Uterus (tissue), 4 donors: ENCODE measurements around the gene LYRM7. TPM values are rescaled to one million over a fixed set of nuclear protein-coding genes. Genes with fewer than 3 reads are reported as not detected.

Experiments
- DNase-seq, 2 donors: peaks; one replicate each; pipeline ENCODE4 v3.0.0-alpha.2; 2019 to 2020
- H3K27ac ChIP-seq, 2 donors: fragments of 200-600 bp; sonication (generic); 1 replicate in 1 of 2; 2 replicates in 1 of 2; pipeline ENCODE4 v1.5.1; 2016 to 2018
- H3K27me3 ChIP-seq, 2 donors: fragments of 200-600 bp; sonication (generic); one replicate each; pipeline ENCODE4 v1.5.1; 2018 to 2019; ENCODE audit warnings: control low read depth in 1 of 2
- H3K36me3 ChIP-seq, 2 donors: fragments of 200-600 bp; sonication (generic); one replicate each; pipeline ENCODE4 v1.5.1; 2019; ENCODE audit warnings: control low read depth in 1 of 2
- H3K4me1 ChIP-seq, 2 donors: fragments of 200-600 bp; sonication (generic); one replicate each; pipeline ENCODE4 v1.5.1; 2018 to 2019; ENCODE audit warnings: control low read depth in 1 of 2
- H3K4me3 ChIP-seq, 2 donors: fragments of 200-600 bp; sonication (generic); 1 replicate in 1 of 2; 2 replicates in 1 of 2; pipeline ENCODE4 v1.5.1; 2018 to 2019; ENCODE audit warnings: mild to moderate bottlenecking in 1 of 2
- H3K9me3 ChIP-seq, 2 donors: fragments of 200-600 bp; sonication (generic); one replicate each; pipeline ENCODE4 v1.5.1; 2019; ENCODE audit warnings: control low read depth in 1 of 2
- CTCF ChIP-seq, 4 experiments: fragments of 200-600 bp in 2 of 4; fragments of 450-650 bp in 2 of 4; sonication (generic) in 2 of 4; IDR thresholded peaks; one replicate each; pipeline ENCODE4 v1.5.1; 2016 to 2019; ENCODE audit warnings: antibody characterized with exemption in 4 of 4, mild to moderate bottlenecking in 2 of 4, moderate library complexity in 1 of 4
- POLR2A ChIP-seq, 2 donors: fragments of 450-650 bp; IDR thresholded peaks; one replicate each; pipeline ENCODE4 v1.6.1; 2016; ENCODE audit warnings: antibody characterized with exemption in 2 of 2, mild to moderate bottlenecking in 1 of 2, moderate library complexity in 1 of 2
- intact Hi-C: fragments of 100-400 bp; cut with DNase I; formaldehyde crosslinking; loops from one replicate; pipeline ENCODE4 v1.15.1; 2023; ENCODE audit warnings: low total_unique reads
- total RNA-seq, 4 donors: library from RNA; depleted of rRNA in 3 of 4; stranded (reverse); fragments of >200 nt in 3 of 4; gene quantifications; one replicate each; pipeline versions ENCODE4 v1.1.0 to v1.2.4, GENCODE V29; 2014 to 2023
- donor health status: DM: yes; HTN: yes; CAD: no.

LYRM7 gene
- total RNA-seq, 4 donors from 2014 or later, result 4.1 to 22.6 (median 7.9) TPM

GRCh38 chr5:131228646-131229045, 57.9 kb downstream of the LYRM7 start:
- Histone ChIP-seq H3K36me3 (no peaks in the 10 kb centered on the region), H3K27ac (no peak overlapping the region), H3K9me3 (no peaks in the 10 kb centered on the region), H3K4me3 (no peak overlapping the region), H3K4me1 (no peaks in the 10 kb centered on the region), H3K27me3 (no peaks in the 10 kb centered on the region)
- DNase-seq, result no peak
- TF ChIP-seq CTCF (IDR thresholded peaks at IDR 0.05), result no peak
- TF ChIP-seq POLR2A (IDR thresholded peaks at IDR 0.05), result no peak
- intact Hi-C loops, result no loop called here

- H3K27ac ChIP-seq, result no peak overlapping the region
- TF ChIP-seq CTCF (IDR thresholded peaks at IDR 0.05), result no peak
- no peak for TF ChIP-seq POLR2A (IDR thresholded peaks at IDR 0.05)
- H3K27me3 ChIP-seq, result no peaks in the 10 kb centered on the region
- intact Hi-C loops, result no loop called here
- no peaks in the 10 kb centered on the region for H3K4me1 ChIP-seq
- no peaks in the 10 kb centered on the region for H3K9me3 ChIP-seq
- no peak overlapping the region for H3K4me3 ChIP-seq
- H3K36me3 ChIP-seq, result no peaks in the 10 kb centered on the region
- no peak for DNase-seq
Measured at GRCh38 chr5:131229623-131230022, 58.9 kb downstream of the LYRM7 start.

GRCh38 chr5:131230406-131230805, 59.7 kb downstream of the LYRM7 start:
- intact Hi-C loops, result no loop called here

GRCh38 chr5:131239686-131240085, 68.9 kb downstream of the LYRM7 start:
- no peaks in the 10 kb centered on the region for H3K9me3 ChIP-seq
- no peak overlapping the region for H3K27ac ChIP-seq
- H3K4me3 ChIP-seq, result no peak overlapping the region
- TF ChIP-seq POLR2A (IDR thresholded peaks at IDR 0.05) (no peak), CTCF (IDR thresholded peaks at IDR 0.05) (no peak)
- H3K27me3 ChIP-seq, result no peaks in the 10 kb centered on the region
- intact Hi-C loops, result no loop called here
- no peaks in the 10 kb centered on the region for H3K36me3 ChIP-seq
- no peak for DNase-seq
- H3K4me1 ChIP-seq, result no peaks in the 10 kb centered on the region

More at GRCh38 chr5:131230406-131230805, 59.7 kb downstream of the LYRM7 start:
- Histone ChIP-seq H3K9me3 (no peaks in the 10 kb centered on the region), H3K27me3 (no peaks in the 10 kb centered on the region), H3K27ac (no peak overlapping the region), H3K4me1 (no peaks in the 10 kb centered on the region), H3K4me3 (no peak overlapping the region), H3K36me3 (no peaks in the 10 kb centered on the region)
- TF ChIP-seq POLR2A (IDR thresholded peaks at IDR 0.05) (no peak), CTCF (IDR thresholded peaks at IDR 0.05) (no peak)
- DNase-seq, result no peak

- intact Hi-C loops, result no loop called here
- Histone ChIP-seq H3K4me1 (no peaks in the 10 kb centered on the region), H3K4me3 (no peak overlapping the region), H3K27ac (no peak overlapping the region), H3K36me3 (no peaks in the 10 kb centered on the region), H3K27me3 (no peaks in the 10 kb centered on the region), H3K9me3 (no peaks in the 10 kb centered on the region)
- TF ChIP-seq POLR2A (IDR thresholded peaks at IDR 0.05), result no peak
- no peak for TF ChIP-seq CTCF (IDR thresholded peaks at IDR 0.05)
- DNase-seq, result no peak
Measured at GRCh38 chr5:131242728-131243255, 72.0 kb downstream of the LYRM7 start.
